Measurements from ENCODE around the gene PREB. TPM values are rescaled to one million over a fixed set of nuclear protein-coding genes. Genes with fewer than 3 reads are reported as not detected.

The PREB gene, protein sequence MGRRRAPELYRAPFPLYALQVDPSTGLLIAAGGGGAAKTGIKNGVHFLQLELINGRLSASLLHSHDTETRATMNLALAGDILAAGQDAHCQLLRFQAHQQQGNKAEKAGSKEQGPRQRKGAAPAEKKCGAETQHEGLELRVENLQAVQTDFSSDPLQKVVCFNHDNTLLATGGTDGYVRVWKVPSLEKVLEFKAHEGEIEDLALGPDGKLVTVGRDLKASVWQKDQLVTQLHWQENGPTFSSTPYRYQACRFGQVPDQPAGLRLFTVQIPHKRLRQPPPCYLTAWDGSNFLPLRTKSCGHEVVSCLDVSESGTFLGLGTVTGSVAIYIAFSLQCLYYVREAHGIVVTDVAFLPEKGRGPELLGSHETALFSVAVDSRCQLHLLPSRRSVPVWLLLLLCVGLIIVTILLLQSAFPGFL
- total RNA-seq, result 49.1 and 56.2 TPM in 2 replicates

DNA sequence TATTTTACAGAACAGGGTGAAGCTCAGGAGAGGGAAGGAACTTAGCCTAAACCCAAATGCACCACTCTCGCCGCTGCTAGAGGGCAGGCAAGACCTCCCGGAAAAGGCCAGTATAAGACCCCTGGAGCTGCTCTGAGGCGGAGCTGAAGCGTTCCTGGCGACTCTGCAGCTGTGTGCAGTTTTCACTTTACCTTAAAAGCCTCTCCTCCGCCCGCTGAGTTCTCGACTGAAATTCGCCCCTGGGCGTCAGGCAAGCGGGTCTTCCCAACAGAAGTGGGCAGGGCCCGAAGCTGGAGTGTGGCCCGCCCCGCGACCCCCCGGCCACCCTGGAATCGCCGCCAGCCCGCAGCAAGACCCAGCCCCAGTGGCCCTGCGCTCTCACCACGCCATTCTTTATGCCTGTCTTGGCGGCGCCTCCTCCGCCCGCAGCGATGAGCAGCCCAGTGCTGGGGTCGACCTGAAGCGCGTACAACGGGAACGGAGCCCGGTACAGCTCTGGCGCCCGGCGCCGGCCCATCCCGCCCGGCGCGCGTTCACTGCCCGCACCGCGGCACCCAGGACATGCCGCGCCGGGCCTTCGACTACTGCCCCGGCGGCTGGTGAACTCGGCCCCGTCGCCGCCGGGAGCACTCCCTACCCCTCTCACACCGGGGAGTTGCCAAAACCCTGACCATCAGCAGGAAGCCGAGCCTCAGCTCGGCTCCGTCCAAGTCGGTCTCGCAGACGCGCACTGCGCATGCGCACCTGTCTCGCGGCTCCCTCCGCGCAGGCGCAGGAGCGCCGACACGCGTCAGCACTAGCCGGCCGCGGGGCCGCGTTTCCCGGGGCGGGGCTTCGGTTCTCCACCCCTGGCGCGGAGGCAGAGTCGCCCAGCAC is at the start of gene PREB:
PREB (minus strand) TSS at position 732 of the 876 bp plus-strand sequence; CDS start at position 517, 215 bp downstream.

DNA sequence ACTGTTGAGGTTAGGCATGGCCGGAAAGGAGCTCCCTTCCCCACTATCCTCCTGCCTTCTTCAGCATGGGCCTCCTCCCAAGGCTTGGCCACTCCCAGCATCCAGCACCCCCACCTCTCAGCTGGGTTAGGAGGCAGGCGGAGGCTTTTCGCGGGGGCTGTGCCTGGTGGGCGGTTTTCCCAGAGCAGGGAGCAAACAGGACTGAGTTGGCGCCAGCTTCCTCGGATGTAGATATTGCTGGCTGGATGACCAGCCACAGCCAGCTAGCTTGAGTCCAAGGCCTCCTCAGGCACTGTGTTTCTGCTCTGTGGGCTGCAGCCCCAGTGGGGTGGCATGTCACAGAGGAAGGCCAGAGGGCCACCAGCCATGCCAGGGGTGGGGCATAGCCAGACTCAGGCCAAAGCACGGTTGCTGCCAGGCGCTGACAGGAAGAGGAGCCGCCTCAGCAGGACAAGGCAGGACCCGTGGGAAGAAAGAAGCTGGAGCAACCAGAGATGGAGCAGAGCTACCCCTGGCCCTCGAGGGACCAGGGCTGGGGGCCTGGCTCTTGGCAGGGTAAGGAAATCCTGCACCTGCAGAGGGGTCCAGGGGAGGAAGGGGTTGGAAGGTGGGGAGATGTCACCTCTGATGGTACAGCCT is 14.5 kb upstream of the PREB start, which contains the start of gene TCF23:
TCF23 (plus strand) TSS at position 204 of the 639 bp plus-strand sequence; CDS start at position 334, 130 bp downstream.

DNA sequence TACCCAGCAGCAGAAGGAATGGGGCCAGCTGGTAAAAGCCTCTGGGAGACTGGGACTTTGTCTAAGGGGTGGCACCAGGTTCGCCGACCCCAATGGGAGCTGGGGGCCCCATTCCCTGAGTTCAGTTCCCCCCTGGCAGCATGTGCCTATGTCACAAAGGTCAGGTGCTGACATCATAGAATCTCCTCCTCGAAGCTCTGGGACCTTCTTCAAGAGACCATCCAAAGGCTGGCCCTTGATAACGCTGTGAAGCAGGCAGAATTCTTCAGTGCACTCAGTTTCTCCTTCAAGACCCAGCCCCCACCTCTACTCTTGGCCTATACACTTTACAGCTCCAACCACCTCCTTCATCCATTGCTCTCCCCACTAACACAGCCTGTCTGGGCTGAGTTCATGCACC is 4.9 kb upstream of the PREB start, which contains the start of gene PRR30:
PRR30 (minus strand) TSS at position 101 of the 400 bp plus-strand sequence. CDS start 1,081 bp downstream, outside the sequence.

DNA sequence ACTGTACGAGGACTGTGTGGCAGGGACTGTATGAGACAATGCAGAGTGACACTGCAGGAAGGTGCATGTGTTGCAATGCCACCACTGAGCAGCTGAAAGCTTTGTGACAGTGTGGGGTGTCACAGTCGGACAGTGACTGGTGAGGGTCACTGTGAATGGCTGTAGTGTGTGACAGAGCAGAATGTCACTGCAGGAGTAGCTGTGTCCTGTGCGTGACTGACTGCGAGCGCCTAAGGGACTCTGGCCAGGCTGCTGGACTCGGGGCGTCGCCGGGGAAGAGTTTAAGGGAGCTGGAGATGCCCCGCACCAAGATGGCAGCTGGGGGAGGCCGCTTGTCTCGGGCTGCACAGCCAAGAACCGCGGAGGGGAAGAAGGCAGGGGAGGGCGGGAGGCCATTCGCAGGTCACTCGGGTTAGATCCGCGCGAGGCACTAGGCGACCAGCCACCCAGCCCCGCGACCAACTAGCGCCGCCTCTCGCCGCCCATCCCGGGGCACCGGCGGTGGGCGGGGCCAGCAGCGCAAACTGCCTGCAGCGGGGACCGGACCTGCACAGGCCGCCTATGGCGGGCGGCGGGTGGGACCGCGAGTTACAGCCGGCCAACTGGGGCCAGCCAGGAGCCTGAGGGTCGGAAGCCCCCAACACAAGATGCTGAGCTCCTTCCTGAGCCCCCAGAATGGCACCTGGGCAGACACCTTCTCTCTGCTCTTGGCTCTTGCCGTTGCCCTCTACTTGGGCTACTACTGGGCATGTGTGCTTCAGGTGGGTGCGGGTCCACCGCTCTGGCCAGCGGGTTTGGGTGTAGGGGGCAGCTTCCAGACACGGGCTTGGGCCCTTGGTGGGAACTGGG is 10.9 kb downstream of the PREB start, which contains the start of gene ABHD1:
ABHD1 (plus strand) TSS at position 514 of the 849 bp plus-strand sequence; CDS start at position 648, 134 bp downstream.

DNA sequence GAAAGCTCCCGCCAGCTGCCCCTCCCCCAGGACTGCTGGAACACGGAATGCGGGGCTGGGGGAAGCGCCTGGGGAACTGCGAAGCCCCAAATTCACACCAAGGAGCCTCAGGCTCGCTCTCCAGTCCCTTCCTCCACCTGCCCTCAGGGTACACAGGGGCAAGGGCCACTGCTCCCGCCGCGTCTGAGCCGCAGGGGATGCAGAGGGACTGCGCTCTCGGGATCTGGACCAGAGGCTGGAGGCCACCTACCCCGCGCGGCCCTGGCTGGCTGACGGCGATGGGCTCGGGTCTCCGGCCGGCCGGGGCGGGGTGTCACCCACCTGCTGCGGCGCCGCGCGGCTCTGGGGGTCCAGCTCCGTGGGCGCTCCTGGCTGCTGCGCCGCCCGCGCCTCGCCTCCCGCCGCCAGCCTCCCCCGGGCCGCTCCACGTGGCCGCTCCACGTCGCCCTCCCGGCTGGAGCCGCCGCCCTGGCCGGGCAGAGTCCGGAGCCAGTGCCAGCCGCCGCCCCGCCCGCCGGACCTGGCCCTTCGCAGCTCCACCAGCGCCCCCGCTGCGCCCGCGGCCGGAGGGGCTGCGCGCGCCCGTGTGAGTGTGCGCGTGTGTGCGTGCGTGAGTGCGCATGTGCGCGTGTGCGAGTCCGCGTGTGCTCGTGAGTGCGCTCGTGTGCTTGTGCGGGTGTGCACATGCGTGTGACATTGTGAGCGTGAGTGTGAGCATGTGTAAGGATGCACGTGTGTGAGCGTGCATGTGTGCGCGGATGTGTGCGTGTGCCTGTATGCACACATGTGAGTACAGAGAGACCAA is 15.7 kb downstream of the PREB start, which contains the start of gene CGREF1:
CGREF1 (minus strand) TSS at position 604 of the 805 bp plus-strand sequence. CDS start 14,762 bp downstream, outside the sequence.

DNA sequence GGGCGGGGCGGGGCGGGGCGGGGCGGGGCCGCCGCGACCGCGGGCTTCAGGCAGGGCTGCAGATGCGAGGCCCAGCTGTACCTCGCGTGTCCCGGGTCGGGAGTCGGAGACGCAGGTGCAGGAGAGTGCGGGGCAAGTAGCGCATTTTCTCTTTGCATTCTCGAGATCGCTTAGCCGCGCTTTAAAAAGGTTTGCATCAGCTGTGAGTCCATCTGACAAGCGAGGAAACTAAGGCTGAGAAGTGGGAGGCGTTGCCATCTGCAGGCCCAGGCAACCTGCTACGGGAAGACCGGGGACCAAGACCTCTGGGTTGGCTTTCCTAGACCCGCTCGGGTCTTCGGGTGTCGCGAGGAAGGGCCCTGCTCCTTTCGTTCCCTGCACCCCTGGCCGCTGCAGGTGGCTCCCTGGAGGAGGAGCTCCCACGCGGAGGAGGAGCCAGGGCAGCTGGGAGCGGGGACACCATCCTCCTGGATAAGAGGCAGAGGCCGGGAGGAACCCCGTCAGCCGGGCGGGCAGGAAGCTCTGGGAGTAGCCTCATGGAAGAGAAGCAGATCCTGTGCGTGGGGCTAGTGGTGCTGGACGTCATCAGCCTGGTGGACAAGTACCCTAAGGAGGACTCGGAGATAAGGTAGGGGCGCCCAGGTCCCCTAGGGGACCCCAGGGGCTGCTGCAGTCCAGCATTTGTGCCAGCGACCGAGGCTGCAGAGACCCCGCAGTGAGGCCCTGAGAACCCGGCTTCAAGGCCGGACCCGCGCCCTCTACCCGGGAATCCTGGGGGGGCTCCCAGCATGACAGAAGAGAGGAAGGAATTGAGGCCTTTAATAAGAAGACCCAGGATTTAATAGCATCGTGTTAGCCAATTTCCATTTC is 47.5 kb downstream of the PREB start, which contains the start of gene KHK:
KHK (plus strand) TSS at position 49 of the 870 bp plus-strand sequence; CDS start at position 537, 488 bp downstream.

Other genes starting within 250 kb of the PREB start
- 3.1 and 3.3 TPM in 2 replicates for gene MAPRE3, start 164.0 kb downstream of the PREB start, total RNA-seq
- gene TMEM214, start 101.7 kb downstream of the PREB start, total RNA-seq, result 31.6 and 33.6 TPM in 2 replicates
- gene AGBL5, start 83.0 kb downstream of the PREB start, total RNA-seq, result 20.9 and 25.4 TPM in 2 replicates
- gene OST4, start 63.0 kb downstream of the PREB start, total RNA-seq, result 670 and 734 TPM in 2 replicates
- gene EMILIN1, start 56.0 kb downstream of the PREB start, total RNA-seq, result 203 and 242 TPM in 2 replicates
- 0.43 and 0.55 TPM in 2 replicates for gene KHK, start 47.9 kb downstream of the PREB start, total RNA-seq
- gene CGREF1, start 15.5 kb downstream of the PREB start, total RNA-seq, result 7.0 and 8.2 TPM in 2 replicates
- not detected in 2 replicates for gene ABHD1, start 10.8 kb downstream of the PREB start, total RNA-seq
- gene PRR30, start 4.8 kb upstream of the PREB start, total RNA-seq, result not detected in 2 replicates
- gene TCF23, start 14.4 kb upstream of the PREB start, total RNA-seq, result not detected in 2 replicates
- 247 and 248 TPM in 2 replicates for gene ATRAID, start 77.4 kb upstream of the PREB start, total RNA-seq
- 11.5 and 14.7 TPM in 2 replicates for gene SLC5A6, start 77.6 kb upstream of the PREB start, total RNA-seq
- 19.6 and 28.0 TPM in 2 replicates for gene CAD, start 82.7 kb upstream of the PREB start, total RNA-seq
- under 0.01 TPM in 1 of 2 replicates, not detected in the other for gene SLC30A3, start 128.4 kb upstream of the PREB start, total RNA-seq
- gene DNAJC5G, start 140.8 kb upstream of the PREB start, total RNA-seq, result not detected in 2 replicates
- gene TRIM54, start 147.8 kb upstream of the PREB start, total RNA-seq, result 0.14 TPM in 1 of 2 replicates, not detected in the other
- 0.14 and 0.83 TPM in 2 replicates for gene UCN, start 173.8 kb upstream of the PREB start, total RNA-seq
- gene MPV17, start 188.5 kb upstream of the PREB start, total RNA-seq, result 59.4 and 68.0 TPM in 2 replicates
- 18.2 and 21.4 TPM in 2 replicates for gene GTF3C2, start 222.1 kb upstream of the PREB start, total RNA-seq
- gene EIF2B4, start 235.7 kb upstream of the PREB start, total RNA-seq, result 30.0 and 33.3 TPM in 2 replicates
- 138 and 143 TPM in 2 replicates for gene SNX17, start 236.0 kb upstream of the PREB start, total RNA-seq
- 6.5 and 7.0 TPM in 2 replicates for gene ZNF513, start 246.1 kb upstream of the PREB start, total RNA-seq

All from smooth muscle cell of bladder (primary cell).